Loucy (cell line): ENCODE measurements around the gene GZMM.

Experiments used
- H2AFZ ChIP-seq: fragments of 200-600 bp; sonication (generic); 2 replicates; pipeline ENCODE4 v1.6.0; 2016; ENCODE audit warnings: antibody characterized with exemption, mild to moderate bottlenecking, low read length, moderate library complexity
- H3F3A ChIP-seq: fragments of 200-600 bp; 2 replicates; pipeline ENCODE4 v1.6.0; 2016; ENCODE audit warnings: antibody characterized with exemption, low read depth, mild to moderate bottlenecking
- H3K27me3 ChIP-seq: fragments of 200-600 bp; sonication (generic); 2 replicates; pipeline ENCODE4 v1.6.1; 2014; ENCODE audit warnings: low read length, mild to moderate bottlenecking; ENCODE audit not compliant: insufficient read depth, poor library complexity, severe bottlenecking
- H3K36me3 ChIP-seq: fragments of 200-600 bp; sonication (generic); 2 replicates; pipeline ENCODE4 v1.6.1; 2016; ENCODE audit warnings: low read length; ENCODE audit not compliant: insufficient read depth
- H3K4me1 ChIP-seq: fragments of 200-600 bp; sonication (generic); 2 replicates; pipeline ENCODE4 v1.5.1; 2014; ENCODE audit warnings: low read length, mild to moderate bottlenecking; ENCODE audit not compliant: insufficient read depth, poor library complexity, severe bottlenecking
- H3K4me2 ChIP-seq: fragments of 200-600 bp; sonication (generic); 2 replicates; pipeline ENCODE4 v1.6.0; 2014; ENCODE audit warnings: antibody characterized with exemption, low read length, low read depth, mild to moderate bottlenecking; ENCODE audit not compliant: poor library complexity, severe bottlenecking
- H3K4me3 ChIP-seq: fragments of 200-600 bp; sonication (generic); 2 replicates; pipeline ENCODE4 v1.5.1; 2014; ENCODE audit warnings: low read length, mild to moderate bottlenecking, mixed read lengths; ENCODE audit not compliant: poor library complexity, severe bottlenecking
- H3K79me2 ChIP-seq: fragments of 200-600 bp; sonication (generic); 2 replicates; pipeline ENCODE4 v1.6.1; 2014; ENCODE audit warnings: low read length; ENCODE audit not compliant: insufficient read depth
- H3K9ac ChIP-seq: fragments of 200-600 bp; sonication (generic); 2 replicates; pipeline ENCODE4 v1.6.0; 2014; ENCODE audit warnings: mild to moderate bottlenecking, low read depth, low read length, moderate library complexity; ENCODE audit not compliant: poor library complexity, severe bottlenecking
- H3K9me2 ChIP-seq: fragments of 200-600 bp; sonication (generic); replicated peaks from 2 replicates; pipeline ENCODE4 v1.6.1; 2016; ENCODE audit warnings: low read depth, low read length, mixed read lengths
- H3K9me3 ChIP-seq: fragments of 200-600 bp; sonication (generic); 2 replicates; pipeline ENCODE4 v1.6.1; 2014; ENCODE audit warnings: mild to moderate bottlenecking, antibody characterized with exemption, low read length, low read depth; ENCODE audit not compliant: insufficient read depth
- H4K20me1 ChIP-seq: fragments of 200-600 bp; sonication (generic); 2 replicates; pipeline ENCODE4 v1.6.0; 2014; ENCODE audit warnings: antibody characterized with exemption, low read length, mild to moderate bottlenecking; ENCODE audit not compliant: insufficient read depth, poor library complexity, severe bottlenecking
- EZH2phosphoT487 ChIP-seq: fragments of 200-600 bp; IDR thresholded peaks from 2 replicates; pipeline ENCODE4 v1.6.1; 2018; ENCODE audit warnings: antibody characterized with exemption, mild to moderate bottlenecking, moderate library complexity, borderline replicate concordance
- TF ChIP-seq, protein P1 (sequence below): fragments of 200-600 bp; sonication (generic); conservative IDR thresholded peaks from 2 replicates; pipeline ENCODE4 v1.5.1; 2014; ENCODE audit warnings: mild to moderate bottlenecking, antibody characterized with exemption, low read length

Gene GZMM

DNA sequence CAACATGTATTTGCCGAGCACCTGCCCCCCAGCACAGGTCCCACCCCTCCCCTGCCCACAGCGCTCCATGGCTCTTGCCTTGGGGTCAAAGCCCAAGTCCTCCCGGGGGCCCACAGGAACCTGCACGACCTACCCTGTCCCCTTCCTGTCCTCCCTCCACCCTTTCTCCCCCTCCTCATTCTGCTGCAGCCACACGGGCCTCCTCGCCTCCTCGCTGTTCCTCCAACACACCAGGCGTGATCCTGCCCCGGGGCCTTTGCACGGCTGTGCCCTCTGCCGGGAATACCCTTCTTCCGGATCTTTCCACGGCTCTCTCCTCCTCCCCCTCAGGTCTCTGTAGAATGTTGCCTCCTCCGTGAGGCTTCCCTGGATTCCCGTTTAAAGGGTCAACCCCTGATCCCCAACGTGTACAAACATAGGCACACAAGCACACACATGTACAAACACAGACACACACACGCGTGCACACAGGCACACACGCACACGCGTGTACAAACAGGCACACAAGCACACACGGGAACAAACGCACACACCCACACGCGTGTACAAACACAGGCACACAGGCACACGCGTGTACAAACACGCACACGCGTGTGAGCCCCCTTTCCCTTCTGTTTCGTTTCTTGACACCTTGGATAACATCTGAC is 44.8 kb upstream of the GZMM start:
- Histone ChIP-seq H3K9me2 (no peaks in the 10 kb centered on the region), H4K20me1 (no peaks in the 10 kb centered on the region), H3F3A (no peaks in the 10 kb centered on the region), H3K27me3 (no peaks in the 10 kb centered on the region), H3K4me2 (no peak overlapping the region), H2AFZ (no peak overlapping the region), H3K36me3 (no peaks in the 10 kb centered on the region), H3K4me1 (no peaks in the 10 kb centered on the region), H3K9me3 (no peaks in the 10 kb centered on the region), H3K9ac (no peak overlapping the region), H3K79me2 (no peaks in the 10 kb centered on the region), H3K4me3 (no peak overlapping the region)
- TF ChIP-seq EZH2phosphoT487, result no peak
- TF ChIP-seq, protein P1, sequence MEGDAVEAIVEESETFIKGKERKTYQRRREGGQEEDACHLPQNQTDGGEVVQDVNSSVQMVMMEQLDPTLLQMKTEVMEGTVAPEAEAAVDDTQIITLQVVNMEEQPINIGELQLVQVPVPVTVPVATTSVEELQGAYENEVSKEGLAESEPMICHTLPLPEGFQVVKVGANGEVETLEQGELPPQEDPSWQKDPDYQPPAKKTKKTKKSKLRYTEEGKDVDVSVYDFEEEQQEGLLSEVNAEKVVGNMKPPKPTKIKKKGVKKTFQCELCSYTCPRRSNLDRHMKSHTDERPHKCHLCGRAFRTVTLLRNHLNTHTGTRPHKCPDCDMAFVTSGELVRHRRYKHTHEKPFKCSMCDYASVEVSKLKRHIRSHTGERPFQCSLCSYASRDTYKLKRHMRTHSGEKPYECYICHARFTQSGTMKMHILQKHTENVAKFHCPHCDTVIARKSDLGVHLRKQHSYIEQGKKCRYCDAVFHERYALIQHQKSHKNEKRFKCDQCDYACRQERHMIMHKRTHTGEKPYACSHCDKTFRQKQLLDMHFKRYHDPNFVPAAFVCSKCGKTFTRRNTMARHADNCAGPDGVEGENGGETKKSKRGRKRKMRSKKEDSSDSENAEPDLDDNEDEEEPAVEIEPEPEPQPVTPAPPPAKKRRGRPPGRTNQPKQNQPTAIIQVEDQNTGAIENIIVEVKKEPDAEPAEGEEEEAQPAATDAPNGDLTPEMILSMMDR, result no peak

DNA sequence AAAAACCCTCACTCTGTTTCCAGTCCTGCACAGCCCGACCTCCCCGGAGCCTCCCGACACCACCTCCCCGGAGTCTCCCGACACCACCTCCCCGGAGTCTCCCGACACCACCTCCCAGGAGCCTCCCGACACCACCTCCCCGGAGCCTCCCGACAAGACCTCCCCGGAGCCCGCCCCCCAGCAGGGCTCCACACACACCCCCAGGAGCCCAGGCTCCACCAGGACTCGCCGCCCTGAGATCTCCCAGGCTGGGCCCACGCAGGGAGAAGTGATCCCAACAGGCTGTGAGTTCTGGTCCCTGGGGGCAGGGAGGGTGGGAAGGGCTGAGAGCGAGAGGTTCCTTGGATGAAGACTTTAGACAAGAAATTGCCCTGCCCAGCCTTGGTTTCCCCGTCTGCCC is 42.2 kb upstream of the GZMM start:
- Histone ChIP-seq H3K36me3 (no peaks in the 10 kb centered on the region), H3K4me3 (no peak overlapping the region), H3K4me2 (no peak overlapping the region), H3K9me3 (no peaks in the 10 kb centered on the region), H4K20me1 (no peaks in the 10 kb centered on the region), H3K27me3 (no peaks in the 10 kb centered on the region), H2AFZ (no peak overlapping the region), H3K9ac (no peak overlapping the region), H3K79me2 (no peaks in the 10 kb centered on the region), H3K4me1 (peaks cover 5% of the 10 kb centered on the region), H3K9me2 (no peaks in the 10 kb centered on the region), H3F3A (no peaks in the 10 kb centered on the region; the same call in 1 of the 2 replicates)
- TF ChIP-seq, protein P1, result no peak
- no peak for TF ChIP-seq EZH2phosphoT487

DNA sequence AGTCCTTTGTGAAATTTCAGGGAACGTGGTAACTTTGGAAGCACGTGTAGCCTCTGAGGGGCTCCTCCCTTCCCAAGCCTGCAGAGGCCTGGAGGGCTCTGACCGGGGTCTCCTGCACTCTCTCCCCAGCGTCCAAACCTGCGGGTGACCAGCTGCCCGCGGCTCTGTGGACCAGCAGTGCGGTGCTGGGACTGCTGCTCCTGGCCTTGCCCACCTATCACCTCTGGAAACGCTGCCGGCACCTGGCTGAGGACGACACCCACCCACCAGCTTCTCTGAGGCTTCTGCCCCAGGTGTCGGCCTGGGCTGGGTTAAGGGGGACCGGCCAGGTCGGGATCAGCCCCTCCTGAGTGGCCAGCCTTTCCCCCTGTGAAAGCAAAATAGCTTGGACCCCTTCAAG is 39.2 kb upstream of the GZMM start:
- H3K4me2 ChIP-seq, result no peak overlapping the region
- no peak for TF ChIP-seq EZH2phosphoT487
- TF ChIP-seq, protein P1, result no peak
- no peaks in the 10 kb centered on the region for H3K9me2 ChIP-seq
- H3F3A ChIP-seq, result no peaks in the 10 kb centered on the region; the same call in 1 of the 2 replicates
- no peaks in the 10 kb centered on the region for H3K27me3 ChIP-seq
- H3K79me2 ChIP-seq, result peaks cover 11% of the 10 kb centered on the region
- no peaks in the 10 kb centered on the region for H4K20me1 ChIP-seq
- H3K9me3 ChIP-seq, result no peaks in the 10 kb centered on the region
- no peak overlapping the region for H3K9ac ChIP-seq
- H2AFZ ChIP-seq, result no peak overlapping the region
- H3K4me3 ChIP-seq, result no peak overlapping the region
- peaks cover 15% of the 10 kb centered on the region for H3K4me1 ChIP-seq
- no peaks in the 10 kb centered on the region for H3K36me3 ChIP-seq
